ENCODE data around the gene KRTAP5-7.

- TF ChIP-seq POLR2A (IDR thresholded peaks at IDR 0.05; ENCODE audit: low read depth) (no peak), EP300 (IDR thresholded peaks at IDR 0.05) (no peak)
- TF ChIP-seq, protein P1, sequence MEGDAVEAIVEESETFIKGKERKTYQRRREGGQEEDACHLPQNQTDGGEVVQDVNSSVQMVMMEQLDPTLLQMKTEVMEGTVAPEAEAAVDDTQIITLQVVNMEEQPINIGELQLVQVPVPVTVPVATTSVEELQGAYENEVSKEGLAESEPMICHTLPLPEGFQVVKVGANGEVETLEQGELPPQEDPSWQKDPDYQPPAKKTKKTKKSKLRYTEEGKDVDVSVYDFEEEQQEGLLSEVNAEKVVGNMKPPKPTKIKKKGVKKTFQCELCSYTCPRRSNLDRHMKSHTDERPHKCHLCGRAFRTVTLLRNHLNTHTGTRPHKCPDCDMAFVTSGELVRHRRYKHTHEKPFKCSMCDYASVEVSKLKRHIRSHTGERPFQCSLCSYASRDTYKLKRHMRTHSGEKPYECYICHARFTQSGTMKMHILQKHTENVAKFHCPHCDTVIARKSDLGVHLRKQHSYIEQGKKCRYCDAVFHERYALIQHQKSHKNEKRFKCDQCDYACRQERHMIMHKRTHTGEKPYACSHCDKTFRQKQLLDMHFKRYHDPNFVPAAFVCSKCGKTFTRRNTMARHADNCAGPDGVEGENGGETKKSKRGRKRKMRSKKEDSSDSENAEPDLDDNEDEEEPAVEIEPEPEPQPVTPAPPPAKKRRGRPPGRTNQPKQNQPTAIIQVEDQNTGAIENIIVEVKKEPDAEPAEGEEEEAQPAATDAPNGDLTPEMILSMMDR (IDR thresholded peaks at IDR 0.05), result no peak
Observed at GRCh38 chr11:71485063-71485399, 42.0 kb upstream of the KRTAP5-7 start.

Data from esophagus muscularis mucosa (tissue), 4 donors.